GM18498 (cell line): ENCODE results near the gene DLX3.
"Not testable (repeated sequence)": the region's sequence is repeated elsewhere in the genome, so short reads cannot be mapped to it uniquely, and the experiment has no call there.

Experiments
- ATAC-seq: cut with Tn5 transposase; IDR thresholded peaks from one replicate; pipeline ENCODE4 v1.9.1; 2021; ENCODE audit warnings: mild to moderate bottlenecking, moderate library complexity; ENCODE audit not compliant: unreplicated experiment

The DLX3 gene

GRCh38 chr17:49995055-49995738, at the start of gene DLX3:
Gene DLX3, minus strand, starts transcription at chr17:49995224. Its CDS starts 226 bp downstream, at chr17:49994998.
- no peak for ATAC-seq

- no peak for ATAC-seq
Observed at GRCh38 chr17:50044483-50044882, 49.5 kb upstream of the DLX3 start.

- no peak for ATAC-seq
Observed at GRCh38 chr17:50043290-50044148, 48.5 kb upstream of the DLX3 start.

GRCh38 chr17:50042211-50042610, 47.2 kb upstream of the DLX3 start:
- ATAC-seq, result no peak

- ATAC-seq, result not testable (repeated sequence)
Observed at GRCh38 chr17:50040496-50040895, 45.5 kb upstream of the DLX3 start.

GRCh38 chr17:50039058-50039457, 44.0 kb upstream of the DLX3 start:
- no peak for ATAC-seq

GRCh38 chr17:50037321-50038107, 42.5 kb upstream of the DLX3 start:
- ATAC-seq, result no peak

- ATAC-seq, result no peak
Observed at GRCh38 chr17:50036455-50037261, 41.6 kb upstream of the DLX3 start.

- no peak for ATAC-seq
Observed at GRCh38 chr17:50035945-50036344, 40.9 kb upstream of the DLX3 start.

GRCh38 chr17:50035421-50035879, 40.4 kb upstream of the DLX3 start:
- no peak for ATAC-seq

- no peak for ATAC-seq
Observed at GRCh38 chr17:50034498-50035364, 39.7 kb upstream of the DLX3 start.

GRCh38 chr17:50033316-50033715, 38.3 kb upstream of the DLX3 start:
- ATAC-seq, result no peak

GRCh38 chr17:50029185-50029584, 34.2 kb upstream of the DLX3 start:
- no peak for ATAC-seq

- ATAC-seq, result no peak
Observed at GRCh38 chr17:50028736-50029120, 33.7 kb upstream of the DLX3 start.

- ATAC-seq, result no peak
Observed at GRCh38 chr17:50027881-50028735, 33.1 kb upstream of the DLX3 start.

- ATAC-seq, result no peak
Observed at GRCh38 chr17:50027172-50027880, 32.3 kb upstream of the DLX3 start.

- no peak for ATAC-seq
Observed at GRCh38 chr17:50026837-50027171, 31.8 kb upstream of the DLX3 start.

GRCh38 chr17:50026046-50026675, 31.1 kb upstream of the DLX3 start:
- ATAC-seq, result no peak
